Neuronal stem cell (in vitro differentiated cells): Measurements from ENCODE around the gene ADGRG6.

Source experiments
- DNase-seq: peaks from one replicate; pipeline ENCODE4 v3.0.0-alpha.2; 2013; ENCODE audit warnings: low spot score
- H2AFZ ChIP-seq: one replicate; pipeline ENCODE4 v1.6.1; 2013; ENCODE audit warnings: mild to moderate bottlenecking, low read length, inconsistent platforms
- H2AK5ac ChIP-seq: 2 replicates; pipeline ENCODE4 v1.6.1; 2013; ENCODE audit warnings: low read depth, mild to moderate bottlenecking, inconsistent platforms, low read length, moderate library complexity, mixed read lengths
- H2BK120ac ChIP-seq: 2 replicates; pipeline ENCODE4 v1.6.1; 2013; ENCODE audit warnings: low read depth, mild to moderate bottlenecking, inconsistent platforms, low read length, moderate library complexity, mixed read lengths
- H2BK12ac ChIP-seq: one replicate; pipeline ENCODE4 v1.6.1; 2013; ENCODE audit warnings: low read length, inconsistent platforms
- H2BK15ac ChIP-seq: 2 replicates; pipeline ENCODE4 v1.6.1; 2013; ENCODE audit warnings: mild to moderate bottlenecking, low read length, inconsistent platforms, mixed read lengths
- H2BK5ac ChIP-seq: one replicate; pipeline ENCODE4 v1.6.1; 2013; ENCODE audit warnings: inconsistent platforms, mild to moderate bottlenecking, low read length, moderate library complexity
- H3K14ac ChIP-seq: one replicate; pipeline ENCODE4 v1.6.1; 2013; ENCODE audit warnings: low read length, inconsistent platforms
- H3K18ac ChIP-seq: 2 replicates; pipeline ENCODE4 v1.6.1; 2013; ENCODE audit warnings: low read length, inconsistent platforms
- H3K23ac ChIP-seq: 2 replicates; pipeline ENCODE4 v1.6.1; 2013; ENCODE audit warnings: low read depth, mild to moderate bottlenecking, mixed read lengths, low read length, inconsistent platforms; ENCODE audit not compliant: poor library complexity
- H3K27ac ChIP-seq: replicated peaks from 3 replicates; pipeline ENCODE4 v1.5.1; 2013; ENCODE audit warnings: low read length, inconsistent platforms
- H3K27me3 ChIP-seq, 3 experiments: 2 replicates each; pipeline ENCODE4 v1.6.1; 2013; ENCODE audit warnings: low read length in 3 of 3, mild to moderate bottlenecking in 2 of 3, inconsistent platforms in 1 of 3, low read depth in 1 of 3, mixed read lengths in 1 of 3, moderate library complexity in 1 of 3; ENCODE audit not compliant: control insufficient read depth in 3 of 3, insufficient read depth in 3 of 3
- H3K36me3 ChIP-seq, 2 donors: replicated peaks in 1 of 2; 2 replicates each; pipeline ENCODE4 v1.6.1; 2013; ENCODE audit warnings: low read length in 2 of 2; ENCODE audit not compliant: control insufficient read depth in 2 of 2, insufficient read depth in 2 of 2
- H3K4ac ChIP-seq: 2 replicates; pipeline ENCODE4 v1.6.1; 2013; ENCODE audit warnings: inconsistent platforms, mild to moderate bottlenecking, low read length, moderate library complexity
- H3K4me1 ChIP-seq, 2 donors: 1 replicate in 1 of 2; 2 replicates in 1 of 2; pipeline ENCODE4 v1.6.1; 2013; ENCODE audit warnings: low read length in 2 of 2, low read depth in 1 of 2; ENCODE audit not compliant: control insufficient read depth in 2 of 2, insufficient read depth in 1 of 2
- H3K4me2 ChIP-seq: one replicate; pipeline ENCODE4 v1.6.1; 2013; ENCODE audit warnings: mild to moderate bottlenecking, low read length, inconsistent platforms; ENCODE audit not compliant: insufficient read depth, poor library complexity, severe bottlenecking
- H3K4me3 ChIP-seq, 2 donors: 2 replicates each; pipeline ENCODE4 v1.5.1; 2013; ENCODE audit warnings: low read length in 2 of 2, mild to moderate bottlenecking in 2 of 2, inconsistent platforms in 1 of 2, moderate library complexity in 1 of 2
- H3K79me1 ChIP-seq: one replicate; pipeline ENCODE4 v1.6.1; 2013; ENCODE audit warnings: low read depth, mild to moderate bottlenecking, inconsistent platforms, low read length, moderate library complexity
- H3K9ac ChIP-seq: one replicate; pipeline ENCODE4 v1.6.1; 2013; ENCODE audit warnings: mild to moderate bottlenecking, low read depth, low read length, inconsistent platforms; ENCODE audit not compliant: poor library complexity
- H3K9me3 ChIP-seq, 2 donors: replicated peaks in 1 of 2; 2 replicates each; pipeline versions ENCODE3 to v1.6.1; 2013; ENCODE audit warnings: low read length in 2 of 2, mild to moderate bottlenecking in 2 of 2, inconsistent platforms in 1 of 2, low read depth in 1 of 2, mixed read lengths in 1 of 2, moderate library complexity in 1 of 2; ENCODE audit not compliant: control insufficient read depth in 2 of 2, insufficient read depth in 1 of 2
- H4K8ac ChIP-seq: one replicate; pipeline ENCODE4 v1.6.1; 2013; ENCODE audit warnings: low read depth, mild to moderate bottlenecking, inconsistent platforms, low read length, moderate library complexity
- H4K91ac ChIP-seq: one replicate; pipeline ENCODE4 v1.6.1; 2013; ENCODE audit warnings: low read length, low read depth, mild to moderate bottlenecking, inconsistent platforms; ENCODE audit not compliant: poor library complexity
- WGBS, 2 donors: extraction: QIAGEN DNeasy Blood & Tissue Kit; methylation state at CpG; one replicate each; pipeline ENCODE4 v1.1.7; 2013; ENCODE audit warnings: missing lambda C conversion rate in 2 of 2, mixed read lengths in 1 of 2; ENCODE audit not compliant: insufficient read length in 2 of 2, insufficient replicate concordance in 1 of 2; ENCODE audit errors: extremely low coverage in 2 of 2; 5-methylcytosine and 5-hydroxymethylcytosine counted together

ADGRG6 gene

DNA sequence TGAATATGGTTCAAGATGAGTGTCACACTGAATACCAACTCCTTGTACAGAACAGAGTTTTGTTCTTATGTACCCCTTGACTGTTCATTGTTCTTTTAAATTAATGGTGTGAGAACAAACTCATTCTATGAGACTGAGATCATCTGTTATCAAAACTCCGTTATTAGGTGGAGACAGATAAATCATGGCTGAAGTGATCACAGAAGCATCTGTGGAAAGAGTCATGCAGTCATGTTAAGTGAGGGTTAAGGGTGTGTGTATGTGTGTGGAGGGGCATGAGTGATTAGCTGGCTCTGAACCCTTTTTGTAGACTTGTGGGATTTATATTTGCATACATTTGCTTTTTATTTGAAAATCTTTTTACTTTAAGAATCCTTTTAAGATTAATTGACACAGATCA is 24.7 kb downstream of the ADGRG6 start:
- no peak overlapping the region for H2BK120ac ChIP-seq
- no peak overlapping the region for H3K18ac ChIP-seq
- no peak overlapping the region for H3K4me3 ChIP-seq
- H3K4me2 ChIP-seq = no peak overlapping the region
- H3K79me1 ChIP-seq = no peaks in the 10 kb centered on the region
- H2BK15ac ChIP-seq = no peak overlapping the region
- DNase-seq = no peak
- no peak overlapping the region for H2AK5ac ChIP-seq
- no peak overlapping the region for H3K4ac ChIP-seq
- H2AFZ ChIP-seq = no peak overlapping the region
- H3K9me3 ChIP-seq = no peaks in the 10 kb centered on the region
- no peak overlapping the region for H4K91ac ChIP-seq
- H3K27ac ChIP-seq = no peak overlapping the region
- H3K9ac ChIP-seq = no peak overlapping the region
- H3K4me1 ChIP-seq = peaks cover 0 to 7% of the 10 kb centered on the region in 2 donors
- H4K8ac ChIP-seq = no peak overlapping the region
- H3K23ac ChIP-seq = no peak overlapping the region
- H3K27me3 ChIP-seq = no peaks in the 10 kb centered on the region
- no peak overlapping the region for H2BK5ac ChIP-seq
- no CpG with 5 or more reads among the region's 1 CpG for WGBS, 2 donors
- H3K36me3 ChIP-seq = no peaks in the 10 kb centered on the region
- no peak overlapping the region for H2BK12ac ChIP-seq
- no peak overlapping the region for H3K14ac ChIP-seq

DNA sequence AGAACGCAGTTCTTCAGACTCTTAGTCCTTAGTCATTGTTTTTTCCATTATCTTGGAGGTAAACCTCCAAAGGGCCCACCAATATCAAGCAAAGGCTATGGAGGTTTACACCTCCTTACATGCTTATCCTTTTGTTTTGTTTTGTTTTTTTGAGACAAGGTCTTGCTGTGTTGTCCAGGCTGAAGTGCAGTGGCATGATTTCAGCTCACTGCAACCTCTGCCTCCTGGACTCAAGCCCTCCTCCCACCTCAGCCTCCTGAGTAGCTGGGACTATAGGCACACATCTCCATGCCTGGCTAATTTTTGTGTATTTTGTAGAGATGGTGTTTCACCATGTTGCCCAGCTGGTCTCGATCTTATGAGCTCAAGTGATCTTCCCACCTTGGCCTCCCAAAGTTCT is 26.3 kb downstream of the ADGRG6 start:
- Histone ChIP-seq H3K23ac (no peak overlapping the region), H3K18ac (no peak overlapping the region), H4K8ac (no peak overlapping the region), H2BK120ac (no peak overlapping the region), H3K27me3 (no peaks in the 10 kb centered on the region), H3K4ac (no peak overlapping the region), H3K4me3 (no peak overlapping the region), H3K4me1 (peaks cover 0 to 10% of the 10 kb centered on the region in 2 donors), H3K27ac (no peak overlapping the region), H3K36me3 (no peaks in the 10 kb centered on the region), H3K9ac (no peak overlapping the region), H2AFZ (no peak overlapping the region), H2BK15ac (no peak overlapping the region), H2BK5ac (no peak overlapping the region), H3K14ac (no peak overlapping the region), H2BK12ac (no peak overlapping the region), H3K79me1 (no peaks in the 10 kb centered on the region), H4K91ac (no peak overlapping the region), H2AK5ac (no peak overlapping the region), H3K4me2 (no peak overlapping the region), H3K9me3 (no peaks in the 10 kb centered on the region)
- no peak for DNase-seq
- WGBS, 2 donors = no CpG with 5 or more reads among the region's 2 CpGs

DNA sequence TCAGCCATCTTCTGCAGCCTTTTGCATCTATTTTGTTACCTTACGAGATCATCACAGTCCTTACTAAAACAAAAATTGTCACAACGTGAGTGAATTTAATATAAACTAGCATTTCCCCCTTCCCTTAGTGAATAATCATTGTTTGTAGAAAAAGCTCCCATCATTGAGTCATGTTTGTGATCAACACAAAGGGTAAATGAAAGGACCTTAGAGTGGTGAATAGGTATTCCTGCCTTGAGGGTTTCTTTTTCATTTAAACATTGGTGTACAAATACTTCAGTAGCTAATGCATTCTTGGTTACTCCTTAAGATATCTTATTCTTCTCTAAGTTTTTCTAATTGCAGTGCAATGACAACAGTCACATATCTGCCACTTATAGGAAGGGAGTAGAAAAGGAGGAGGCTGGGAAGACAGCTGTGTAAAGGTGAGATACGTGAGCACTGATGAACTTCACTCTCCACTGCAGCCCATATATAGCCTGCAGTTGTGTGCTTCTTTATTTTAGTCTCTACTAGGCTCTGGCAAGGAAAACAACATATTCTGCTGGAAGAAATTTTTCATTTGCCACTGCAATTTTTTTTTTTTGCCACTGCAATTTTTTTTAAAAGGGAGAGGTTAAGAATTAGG is 27.8 kb downstream of the ADGRG6 start:
- Histone ChIP-seq H3K4me1 (peaks cover 0 to 10% of the 10 kb centered on the region in 2 donors), H2AFZ (peak overlapping the region; percentile 26), H2BK5ac (no peak overlapping the region), H3K9me3 (no peaks in the 10 kb centered on the region), H3K4me3 (no peak overlapping the region), H2BK15ac (no peak overlapping the region), H3K79me1 (no peaks in the 10 kb centered on the region), H4K91ac (no peak overlapping the region), H4K8ac (no peak overlapping the region), H3K14ac (no peak overlapping the region), H3K36me3 (no peaks in the 10 kb centered on the region), H2BK12ac (no peak overlapping the region), H3K9ac (no peak overlapping the region), H3K4ac (no peak overlapping the region), H3K18ac (no peak overlapping the region), H3K27me3 (no peaks in the 10 kb centered on the region), H2BK120ac (no peak overlapping the region), H2AK5ac (no peak overlapping the region), H3K23ac (no peak overlapping the region), H3K27ac (no peak overlapping the region), H3K4me2 (no peak overlapping the region)
- no peak for DNase-seq
- WGBS, 2 donors = no CpG with 5 or more reads among the region's 3 CpGs

DNA sequence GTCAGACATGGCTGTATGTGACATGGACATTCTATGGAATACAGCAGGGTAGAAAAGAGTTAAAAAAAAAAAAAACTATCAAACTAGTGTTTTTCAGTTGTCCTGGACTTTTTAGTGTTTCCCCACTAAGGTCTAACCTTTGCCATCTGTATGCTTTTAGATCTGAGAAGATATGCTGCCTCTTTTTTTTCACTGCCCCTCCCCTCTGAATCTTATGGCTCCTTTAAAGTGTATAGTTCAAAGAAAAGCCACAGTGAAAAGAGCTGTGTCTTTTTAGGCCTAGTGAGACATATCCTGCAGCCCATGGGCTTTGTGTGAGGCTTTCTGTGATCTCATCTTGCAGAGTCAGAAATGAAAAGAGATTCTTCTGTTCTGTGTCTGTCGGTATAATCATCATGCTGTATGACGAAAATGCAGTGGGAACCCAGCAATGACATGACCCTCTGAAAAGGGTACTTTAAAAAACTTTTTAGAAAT is 29.3 kb downstream of the ADGRG6 start:
- H3K36me3 ChIP-seq = no peaks in the 10 kb centered on the region
- H2BK120ac ChIP-seq = no peak overlapping the region
- H2AK5ac ChIP-seq = no peak overlapping the region
- H3K9ac ChIP-seq = no peak overlapping the region
- H3K79me1 ChIP-seq = no peaks in the 10 kb centered on the region
- H3K27me3 ChIP-seq = no peaks in the 10 kb centered on the region
- H3K23ac ChIP-seq = no peak overlapping the region
- H2BK5ac ChIP-seq = no peak overlapping the region
- H4K91ac ChIP-seq = no peak overlapping the region
- peak overlapping the region; percentile 73 for H2AFZ ChIP-seq
- peaks cover 0 to 10% of the 10 kb centered on the region in 2 donors for H3K4me1 ChIP-seq
- H3K4ac ChIP-seq = no peak overlapping the region
- peak overlapping the region in 1 of 2 donors; percentile 4 for H3K4me3 ChIP-seq
- DNase-seq = peak; percentile 9
- no peak overlapping the region for H3K18ac ChIP-seq
- H2BK12ac ChIP-seq = no peak overlapping the region
- no peak overlapping the region for H4K8ac ChIP-seq
- WGBS, 2 donors = no CpG with 5 or more reads among the region's 2 CpGs
- H3K4me2 ChIP-seq = no peak overlapping the region
- no peak overlapping the region for H3K14ac ChIP-seq
- no peak overlapping the region for H2BK15ac ChIP-seq
- H3K27ac ChIP-seq = no peak overlapping the region
- H3K9me3 ChIP-seq = no peaks in the 10 kb centered on the region
